Subcutaneous abdominal adipose tissue (tissue), 5 donors: ENCODE measurements around the gene SELENON.

ENCODE experiments used
- H3K27ac ChIP-seq: one replicate; pipeline ENCODE4 v1.7.0; 2013; ENCODE audit warnings: low read depth, mild to moderate bottlenecking, inconsistent platforms, low read length, moderate library complexity
- H3K27me3 ChIP-seq, 5 donors: one replicate each; pipeline ENCODE4 v1.7.0; 2013; ENCODE audit warnings: low read length in 5 of 5, inconsistent platforms in 1 of 5; ENCODE audit not compliant: control insufficient read depth in 5 of 5, insufficient read depth in 4 of 5
- H3K36me3 ChIP-seq, 5 donors: one replicate each; pipeline ENCODE4 v1.7.0; 2013; ENCODE audit warnings: low read length in 5 of 5; ENCODE audit not compliant: control insufficient read depth in 5 of 5, insufficient read depth in 5 of 5
- H3K4me1 ChIP-seq, 5 donors: one replicate each; pipeline ENCODE4 v1.7.0; 2013; ENCODE audit warnings: low read length in 5 of 5, mild to moderate bottlenecking in 3 of 5, moderate library complexity in 1 of 5; ENCODE audit not compliant: control insufficient read depth in 5 of 5, insufficient read depth in 5 of 5
- H3K4me3 ChIP-seq, 5 donors: one replicate each; pipeline ENCODE4 v1.7.0; 2013; ENCODE audit warnings: low read length in 5 of 5, low read depth in 1 of 5
- H3K9ac ChIP-seq, 5 donors: one replicate each; pipeline ENCODE4 v1.7.0; 2013; ENCODE audit warnings: low read length in 5 of 5, mild to moderate bottlenecking in 4 of 5, moderate library complexity in 3 of 5
- H3K9me3 ChIP-seq, 5 donors: one replicate each; pipeline ENCODE4 v1.7.0; 2013; ENCODE audit warnings: low read length in 5 of 5; ENCODE audit not compliant: control insufficient read depth in 5 of 5
- donor health status: healthy.
- donor health status: healthy.
- donor health status: healthy.
- donor health status: healthy.
- donor health status: healthy.

Gene SELENON

GRCh38 chr1:25802915-25803314 lies 2.9 kb downstream of the SELENON start:
- Histone ChIP-seq H3K4me1 (peaks cover 13 to 81% (median 62%) of the 10 kb centered on the region in 5 donors), H3K9ac (peak overlapping the region in 1 of 5 donors; percentile 19), H3K36me3 (peaks cover 0 to 25% (median 5%) of the 10 kb centered on the region in 5 donors), H3K27me3 (no peaks in the 10 kb centered on the region), H3K4me3 (no peak overlapping the region), H3K27ac (no peak overlapping the region), H3K9me3 (no peaks in the 10 kb centered on the region)

- H3K9ac ChIP-seq = no peak overlapping the region
- no peaks in the 10 kb centered on the region for H3K27me3 ChIP-seq
- H3K36me3 ChIP-seq = peaks cover 0 to 29% (median 9%) of the 10 kb centered on the region in 5 donors
- H3K9me3 ChIP-seq = no peaks in the 10 kb centered on the region
- H3K27ac ChIP-seq = no peak overlapping the region
- no peak overlapping the region for H3K4me3 ChIP-seq
- H3K4me1 ChIP-seq = peaks cover 13 to 85% (median 66%) of the 10 kb centered on the region in 5 donors
Measured at GRCh38 chr1:25803368-25803767, 3.4 kb downstream of the SELENON start.

- H3K36me3 ChIP-seq = peaks cover 0 to 40% (median 18%) of the 10 kb centered on the region in 5 donors
- H3K9ac ChIP-seq = peak overlapping the region in 3 of 5 donors; percentile 21 to 65 (median 49)
- H3K4me3 ChIP-seq = no peak overlapping the region
- H3K4me1 ChIP-seq = peaks cover 13 to 88% (median 64%) of the 10 kb centered on the region in 5 donors
- peak overlapping the region; percentile 54 for H3K27ac ChIP-seq
- no peaks in the 10 kb centered on the region for H3K9me3 ChIP-seq
- H3K27me3 ChIP-seq = no peaks in the 10 kb centered on the region
Measured at GRCh38 chr1:25804244-25804963, 4.4 kb downstream of the SELENON start.

DNA sequence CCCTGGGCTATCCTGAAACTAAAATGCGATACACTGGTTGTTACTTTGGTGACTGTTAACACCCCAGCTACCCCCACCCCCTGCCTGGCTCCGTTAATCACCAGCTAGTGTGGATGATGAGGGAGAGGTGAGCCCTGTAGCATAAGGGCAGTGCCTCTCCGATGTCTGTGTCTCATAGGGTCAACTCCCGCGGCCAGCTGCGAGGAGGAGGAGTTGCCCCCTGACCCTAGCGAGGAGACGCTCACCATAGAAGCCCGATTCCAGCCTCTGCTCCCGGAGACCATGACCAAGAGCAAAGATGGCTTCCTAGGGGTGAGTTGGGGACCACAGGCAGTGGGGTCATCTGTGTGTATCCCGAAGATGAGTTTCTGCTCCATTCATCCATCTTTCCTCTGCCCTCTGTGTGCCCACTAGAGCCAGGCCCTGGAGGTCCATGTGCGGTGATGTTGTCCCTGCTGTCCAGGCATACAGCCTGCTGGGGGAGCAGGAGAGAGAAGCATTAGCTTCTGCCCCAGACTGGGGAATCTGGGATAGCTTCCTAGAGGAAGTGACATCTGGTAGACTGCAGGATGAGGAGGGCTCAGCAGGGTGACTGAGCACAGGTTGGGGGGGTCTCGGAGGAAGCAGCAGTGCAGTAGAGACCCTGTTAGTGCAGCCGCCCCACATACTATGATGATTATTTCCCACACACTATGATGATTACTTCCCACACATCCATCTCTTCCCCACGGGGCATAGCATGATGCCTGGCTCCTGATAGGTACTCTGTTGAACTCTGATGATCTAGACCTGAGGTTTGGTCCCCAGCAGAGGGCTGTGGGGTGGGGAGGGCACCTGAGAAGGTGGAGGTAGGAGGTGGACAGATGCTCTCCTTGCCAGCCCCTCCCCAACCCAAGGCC lies 5.2 kb downstream of the SELENON start:
- no peaks in the 10 kb centered on the region for H3K9me3 ChIP-seq
- peaks cover 0 to 48% (median 26%) of the 10 kb centered on the region in 5 donors for H3K36me3 ChIP-seq
- peak overlapping the region in 3 of 5 donors; percentile 12 to 65 (median 59) for H3K9ac ChIP-seq
- H3K4me3 ChIP-seq = no peak overlapping the region
- peak overlapping the region; percentile 54 for H3K27ac ChIP-seq
- H3K27me3 ChIP-seq = no peaks in the 10 kb centered on the region
- H3K4me1 ChIP-seq = peaks cover 13 to 92% (median 59%) of the 10 kb centered on the region in 5 donors

DNA sequence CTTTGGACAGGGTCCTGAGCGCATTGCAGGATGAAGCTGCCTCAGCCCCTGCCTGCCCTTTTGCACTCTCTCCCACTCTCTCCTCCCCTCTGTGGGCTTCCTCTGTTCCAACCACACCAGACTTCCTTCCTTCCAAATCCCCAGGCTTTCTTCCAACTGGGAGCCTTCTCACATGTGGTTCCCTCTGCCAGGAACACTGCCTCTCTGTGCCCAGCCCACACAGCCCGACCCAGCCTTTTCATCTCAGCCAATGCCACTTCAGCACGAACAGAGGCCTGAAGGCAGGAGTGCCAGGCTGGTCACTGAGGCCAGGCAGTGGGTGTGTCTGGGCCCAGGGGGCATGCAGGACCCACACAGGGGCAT lies 5.9 kb downstream of the SELENON start:
- peaks cover 10 to 95% (median 59%) of the 10 kb centered on the region in 5 donors for H3K4me1 ChIP-seq
- peaks cover 0 to 53% (median 28%) of the 10 kb centered on the region in 5 donors for H3K36me3 ChIP-seq
- H3K9me3 ChIP-seq = no peaks in the 10 kb centered on the region

GRCh38 chr1:25806418-25806817 lies 6.4 kb downstream of the SELENON start:
- no peak overlapping the region for H3K4me3 ChIP-seq
- peak overlapping the region in 1 of 5 donors; percentile 5 for H3K9ac ChIP-seq

More for the DNA sequence above, 5.9 kb downstream of the SELENON start:
- Histone ChIP-seq H3K4me3 (no peak overlapping the region), H3K9ac (peak overlapping the region in 2 of 5 donors; percentile 59 to 65), H3K27ac (peak overlapping the region; percentile 54), H3K27me3 (no peaks in the 10 kb centered on the region)

GRCh38 chr1:25807480-25808390 lies 7.7 kb downstream of the SELENON start:
- Histone ChIP-seq H3K9me3 (no peaks in the 10 kb centered on the region), H3K4me3 (peak overlapping the region in 1 of 5 donors; percentile 5), H3K4me1 (peaks cover 9 to 80% (median 53%) of the 10 kb centered on the region in 5 donors), H3K36me3 (peaks cover 0 to 70% (median 39%) of the 10 kb centered on the region in 5 donors), H3K9ac (peak overlapping the region in 1 of 5 donors; percentile 31), H3K27me3 (no peaks in the 10 kb centered on the region), H3K27ac (peak overlapping the region; percentile 24)

More at GRCh38 chr1:25806418-25806817, 6.4 kb downstream of the SELENON start:
- H3K27me3 ChIP-seq = no peaks in the 10 kb centered on the region
- H3K36me3 ChIP-seq = peaks cover 0 to 58% (median 30%) of the 10 kb centered on the region in 5 donors
- H3K4me1 ChIP-seq = peaks cover 9 to 92% (median 57%) of the 10 kb centered on the region in 5 donors
- H3K27ac ChIP-seq = peak overlapping the region; percentile 54
- H3K9me3 ChIP-seq = no peaks in the 10 kb centered on the region

DNA sequence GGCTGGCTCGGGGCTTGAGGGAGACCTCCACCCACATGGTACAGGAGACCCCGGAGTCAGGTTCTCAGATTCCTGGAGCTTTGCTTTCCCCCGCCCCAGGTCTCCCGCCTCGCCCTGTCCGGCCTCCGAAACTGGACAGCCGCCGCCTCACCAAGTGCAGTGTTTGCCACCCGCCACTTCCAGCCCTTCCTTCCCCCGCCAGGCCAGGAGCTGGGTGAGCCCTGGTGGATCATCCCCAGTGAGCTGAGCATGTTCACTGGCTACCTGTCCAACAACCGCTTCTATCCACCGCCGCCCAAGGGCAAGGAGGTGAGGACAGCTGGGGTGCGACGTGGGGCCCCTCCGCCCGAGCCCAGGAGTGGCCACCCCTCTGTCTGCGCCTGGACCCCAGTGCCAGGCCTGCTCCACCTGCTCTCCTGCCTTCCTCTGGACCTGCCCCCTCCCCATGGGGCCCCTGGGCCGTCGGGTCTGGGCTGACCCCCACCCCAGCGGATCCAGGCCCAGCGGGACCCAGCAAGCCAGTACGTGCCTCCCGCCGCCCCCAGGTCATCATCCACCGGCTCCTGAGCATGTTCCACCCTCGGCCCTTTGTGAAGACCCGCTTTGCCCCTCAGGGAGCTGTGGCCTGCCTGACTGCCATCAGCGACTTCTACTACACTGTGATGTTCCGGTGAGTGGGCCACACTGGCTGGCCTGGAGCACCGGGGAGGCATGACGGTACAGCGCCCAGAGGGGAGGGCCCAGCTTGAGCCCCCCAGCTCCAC lies 8.7 kb downstream of the SELENON start:
- no peak overlapping the region for H3K4me3 ChIP-seq
- H3K4me1 ChIP-seq = peaks cover 7 to 72% (median 47%) of the 10 kb centered on the region in 5 donors
- no peaks in the 10 kb centered on the region for H3K27me3 ChIP-seq
- peak overlapping the region; percentile 24 for H3K27ac ChIP-seq
- peaks cover 0 to 79% (median 49%) of the 10 kb centered on the region in 5 donors for H3K36me3 ChIP-seq
- H3K9me3 ChIP-seq = no peaks in the 10 kb centered on the region
- H3K9ac ChIP-seq = peak overlapping the region in 1 of 5 donors; percentile 31
